GM12878 (cell line): Measurements from ENCODE around the gene EEF1G. TPM values are rescaled to one million over a fixed set of nuclear protein-coding genes. Genes with fewer than 3 reads are reported as not detected.

Experiments
- ATF7 ChIP-seq: fragments of 450-650 bp; IDR thresholded peaks from 2 replicates; pipeline ENCODE4 v1.6.1; 2016; ENCODE audit warnings: low read depth, mild to moderate bottlenecking
- BCL11A ChIP-seq: IDR thresholded peaks from 2 replicates; pipeline ENCODE4 v1.6.1; 2011; ENCODE audit warnings: low read depth, low read length
- EGR1 ChIP-seq, 2 experiments: IDR thresholded peaks; 1 replicate in 1 of 2; 2 replicates in 1 of 2; pipeline ENCODE4 v1.6.1; 2011 to 2012; ENCODE audit warnings: low read depth in 2 of 2, low read length in 2 of 2, borderline replicate concordance in 1 of 2, mild to moderate bottlenecking in 1 of 2, moderate library complexity in 1 of 2
- FOS ChIP-seq: IDR thresholded peaks from 3 replicates; pipeline ENCODE4 v1.6.1; 2011; ENCODE audit warnings: borderline replicate concordance; ENCODE audit not compliant: insufficient read length; ENCODE audit errors: extremely low read depth
- GABPA ChIP-seq: IDR thresholded peaks from 2 replicates; pipeline ENCODE4 v1.6.1; 2014; ENCODE audit warnings: antibody characterized with exemption, low read depth, mild to moderate bottlenecking, inconsistent platforms
- NFXL1 ChIP-seq: fragments of 450-650 bp; IDR thresholded peaks from 2 replicates; pipeline ENCODE4 v1.6.1; 2017; ENCODE audit warnings: antibody characterized with exemption, mild to moderate bottlenecking, borderline replicate concordance
- PML ChIP-seq: IDR thresholded peaks from 2 replicates; pipeline ENCODE4 v1.6.1; 2012; ENCODE audit warnings: low read length, inconsistent platforms
- POLR2AphosphoS5 ChIP-seq: IDR thresholded peaks from 2 replicates; pipeline ENCODE4 v1.6.1; 2011; ENCODE audit warnings: mild to moderate bottlenecking, low read length, inconsistent platforms
- POU2F2 ChIP-seq: IDR thresholded peaks from 3 replicates; pipeline ENCODE4 v1.6.1; 2011; ENCODE audit warnings: low read depth, mild to moderate bottlenecking, low read length, borderline replicate concordance
- RCOR1 ChIP-seq: conservative IDR thresholded peaks from 2 replicates; pipeline ENCODE4 v1.6.1; 2012; ENCODE audit warnings: low read depth, low read length, improper control_type of control experiment
- RELA ChIP-seq: fragments of 450-650 bp; IDR thresholded peaks from 2 replicates; pipeline ENCODE4 v1.8.0; 2014; ENCODE audit warnings: borderline replicate concordance; ENCODE audit not compliant: partially characterized antibody
- RFX5 ChIP-seq: IDR thresholded peaks from 2 replicates; pipeline ENCODE4 v1.6.1; 2011; ENCODE audit warnings: low read depth, low read length, improper control_type of control experiment
- SMAD5 ChIP-seq: IDR thresholded peaks from 2 replicates; pipeline ENCODE4 v1.6.1; 2016; ENCODE audit warnings: antibody characterized with exemption, low read depth
- SPI1 ChIP-seq: IDR thresholded peaks from 2 replicates; pipeline ENCODE4 v1.6.1; 2011; ENCODE audit warnings: low read depth, mild to moderate bottlenecking, low read length, moderate library complexity, borderline replicate concordance; ENCODE audit not compliant: insufficient read depth
- WRNIP1 ChIP-seq: IDR thresholded peaks from 2 replicates; pipeline ENCODE4 v1.6.1; 2011; ENCODE audit warnings: low read depth, low read length, improper control_type of control experiment, borderline replicate concordance
- ZZZ3 ChIP-seq: IDR thresholded peaks from 2 replicates; pipeline ENCODE4 v1.6.1; 2011; ENCODE audit warnings: low read depth; ENCODE audit not compliant: control insufficient read depth, insufficient read length
- polyA plus RNA-seq, 11 experiments: library from polyadenylated mRNA; depleted of rRNA in 4 of 11; unstranded in 6 of 11; stranded (reverse) in 5 of 11; fragments of >200 nt; fragmentation: Nextera tagmentation in 4 of 11; fragmentation: Illumina TruSeq in 1 of 11; extraction: Ambion mirVana in 4 of 11; extraction: Trizol in 1 of 11; gene quantifications; 1 replicate in 1 of 11; 2 replicates in 10 of 11; pipeline versions ENCODE4 v1.2.1 to v1.2.3, GENCODE V29; 2011 to 2016; ENCODE audit warnings: inconsistent platforms in 2 of 11, missing spikeins in 2 of 11, low read depth in 1 of 11
- total RNA-seq, 4 experiments: library from RNA; depleted of rRNA in 3 of 4; stranded (reverse); fragments of >200 nt in 3 of 4; fragmentation: Illumina TruSeq in 1 of 4; extraction: Trizol in 1 of 4; gene quantifications; 2 replicates each; pipeline versions ENCODE4 v1.2.1 to v1.2.3, GENCODE V29; 2013 to 2021
- TF ChIP-seq, protein P1 (sequence below): fragments of 450-650 bp; formaldehyde crosslinking; IDR thresholded peaks from 2 replicates; pipeline ENCODE4 v1.5.0; 2022; ENCODE audit warnings: mild to moderate bottlenecking, missing genetic modification characterization
- TF ChIP-seq, protein P2 (sequence below): IDR thresholded peaks from 2 replicates; pipeline ENCODE4 v1.6.1; 2011; ENCODE audit warnings: borderline replicate concordance, low read depth, mild to moderate bottlenecking, moderate library complexity, mixed read lengths, low read length; ENCODE audit not compliant: insufficient read depth; ENCODE audit errors: extremely low read length
- TF ChIP-seq, protein P3 (sequence below): IDR thresholded peaks from 2 replicates; pipeline ENCODE4 v1.6.1; 2012; ENCODE audit warnings: improper control_type of control experiment, low read depth, low read length; ENCODE audit not compliant: insufficient replicate concordance

EEF1G gene
- total and polyA plus RNA-seq, 10 of the 15 experiments (the other 5 are each of a cell fraction or from before 2014, with no cell fraction given) = 850 to 2,739 (median 2,277) TPM

DNA sequence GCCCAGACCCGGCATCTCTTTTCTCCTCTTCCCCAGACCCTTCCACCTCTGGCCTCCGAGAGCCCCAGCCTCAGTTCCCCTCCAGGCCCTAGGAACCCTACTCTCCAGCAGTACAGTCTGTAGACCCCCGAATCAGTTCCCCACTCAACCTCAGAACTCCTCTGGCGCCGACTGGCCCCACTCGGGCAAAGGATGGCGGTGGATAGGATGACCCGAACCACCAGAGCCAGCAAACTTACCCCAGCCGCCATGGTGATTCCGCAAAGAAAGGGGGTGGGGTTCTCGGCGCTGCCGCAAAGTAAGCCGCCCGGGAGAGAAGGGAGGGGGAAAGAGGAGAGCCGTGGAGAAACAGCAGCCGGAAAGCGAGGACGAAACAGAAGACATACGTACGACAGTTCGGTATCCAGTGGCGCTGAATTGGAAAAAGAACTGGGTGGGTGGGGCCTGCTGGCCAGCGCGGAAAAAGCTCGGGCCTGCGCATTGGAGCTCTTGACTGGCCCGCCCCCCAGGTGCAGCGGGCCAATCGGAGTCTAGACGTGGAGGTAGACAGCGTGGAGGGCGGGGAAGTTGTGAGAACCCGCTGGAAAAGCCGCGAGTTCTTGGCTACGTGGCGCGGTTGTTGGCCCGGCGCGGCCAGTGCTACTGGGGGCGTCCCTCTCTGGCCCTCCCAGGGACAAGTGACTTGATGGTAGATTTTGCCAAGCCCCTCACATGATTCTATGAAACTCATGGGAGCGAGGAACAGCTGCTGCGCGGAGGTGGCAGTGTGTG, at the start of gene EEF1G (continued):
- TF ChIP-seq RCOR1 (no peak; the same call in 1 of the 2 replicates), WRNIP1 (no peak), RELA (peak; percentile 80), POU2F2 (peak; percentile 68; the same call in 2 of the 3 replicates), SPI1 (no peak), NFXL1 (no peak), ZZZ3 (no peak), PML (peak; percentile 94), RFX5 (no peak), POLR2AphosphoS5 (peak; percentile 93), ATF7 (0 out of 2 replicates have a peak, but pooled peaks have one; percentile 4), GABPA (no peak), FOS (no peak), SMAD5 (0 out of 2 replicates have a peak, but pooled peaks have one; percentile 72), EGR1 (IDR thresholded peaks at IDR 0.05; ENCODE audit: borderline replicate concordance in 1 of 2, low read depth in 2 of 2, low read length in 2 of 2) (no peak), BCL11A (0 out of 2 replicates have a peak, but pooled peaks have one; percentile 9)
- TF ChIP-seq, protein P1, sequence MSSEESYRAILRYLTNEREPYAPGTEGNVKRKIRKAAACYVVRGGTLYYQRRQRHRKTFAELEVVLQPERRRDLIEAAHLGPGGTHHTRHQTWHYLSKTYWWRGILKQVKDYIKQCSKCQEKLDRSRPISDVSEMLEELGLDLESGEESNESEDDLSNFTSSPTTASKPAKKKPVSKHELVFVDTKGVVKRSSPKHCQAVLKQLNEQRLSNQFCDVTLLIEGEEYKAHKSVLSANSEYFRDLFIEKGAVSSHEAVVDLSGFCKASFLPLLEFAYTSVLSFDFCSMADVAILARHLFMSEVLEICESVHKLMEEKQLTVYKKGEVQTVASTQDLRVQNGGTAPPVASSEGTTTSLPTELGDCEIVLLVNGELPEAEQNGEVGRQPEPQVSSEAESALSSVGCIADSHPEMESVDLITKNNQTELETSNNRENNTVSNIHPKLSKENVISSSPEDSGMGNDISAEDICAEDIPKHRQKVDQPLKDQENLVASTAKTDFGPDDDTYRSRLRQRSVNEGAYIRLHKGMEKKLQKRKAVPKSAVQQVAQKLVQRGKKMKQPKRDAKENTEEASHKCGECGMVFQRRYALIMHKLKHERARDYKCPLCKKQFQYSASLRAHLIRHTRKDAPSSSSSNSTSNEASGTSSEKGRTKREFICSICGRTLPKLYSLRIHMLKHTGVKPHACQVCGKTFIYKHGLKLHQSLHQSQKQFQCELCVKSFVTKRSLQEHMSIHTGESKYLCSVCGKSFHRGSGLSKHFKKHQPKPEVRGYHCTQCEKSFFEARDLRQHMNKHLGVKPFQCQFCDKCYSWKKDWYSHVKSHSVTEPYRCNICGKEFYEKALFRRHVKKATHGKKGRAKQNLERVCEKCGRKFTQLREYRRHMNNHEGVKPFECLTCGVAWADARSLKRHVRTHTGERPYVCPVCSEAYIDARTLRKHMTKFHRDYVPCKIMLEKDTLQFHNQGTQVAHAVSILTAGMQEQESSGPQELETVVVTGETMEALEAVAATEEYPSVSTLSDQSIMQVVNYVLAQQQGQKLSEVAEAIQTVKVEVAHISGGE (CRISPR knock-in tag) = no peak
- TF ChIP-seq, protein P2, sequence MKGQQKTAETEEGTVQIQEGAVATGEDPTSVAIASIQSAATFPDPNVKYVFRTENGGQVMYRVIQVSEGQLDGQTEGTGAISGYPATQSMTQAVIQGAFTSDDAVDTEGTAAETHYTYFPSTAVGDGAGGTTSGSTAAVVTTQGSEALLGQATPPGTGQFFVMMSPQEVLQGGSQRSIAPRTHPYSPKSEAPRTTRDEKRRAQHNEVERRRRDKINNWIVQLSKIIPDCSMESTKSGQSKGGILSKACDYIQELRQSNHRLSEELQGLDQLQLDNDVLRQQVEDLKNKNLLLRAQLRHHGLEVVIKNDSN = no peak
- TF ChIP-seq, protein P3, sequence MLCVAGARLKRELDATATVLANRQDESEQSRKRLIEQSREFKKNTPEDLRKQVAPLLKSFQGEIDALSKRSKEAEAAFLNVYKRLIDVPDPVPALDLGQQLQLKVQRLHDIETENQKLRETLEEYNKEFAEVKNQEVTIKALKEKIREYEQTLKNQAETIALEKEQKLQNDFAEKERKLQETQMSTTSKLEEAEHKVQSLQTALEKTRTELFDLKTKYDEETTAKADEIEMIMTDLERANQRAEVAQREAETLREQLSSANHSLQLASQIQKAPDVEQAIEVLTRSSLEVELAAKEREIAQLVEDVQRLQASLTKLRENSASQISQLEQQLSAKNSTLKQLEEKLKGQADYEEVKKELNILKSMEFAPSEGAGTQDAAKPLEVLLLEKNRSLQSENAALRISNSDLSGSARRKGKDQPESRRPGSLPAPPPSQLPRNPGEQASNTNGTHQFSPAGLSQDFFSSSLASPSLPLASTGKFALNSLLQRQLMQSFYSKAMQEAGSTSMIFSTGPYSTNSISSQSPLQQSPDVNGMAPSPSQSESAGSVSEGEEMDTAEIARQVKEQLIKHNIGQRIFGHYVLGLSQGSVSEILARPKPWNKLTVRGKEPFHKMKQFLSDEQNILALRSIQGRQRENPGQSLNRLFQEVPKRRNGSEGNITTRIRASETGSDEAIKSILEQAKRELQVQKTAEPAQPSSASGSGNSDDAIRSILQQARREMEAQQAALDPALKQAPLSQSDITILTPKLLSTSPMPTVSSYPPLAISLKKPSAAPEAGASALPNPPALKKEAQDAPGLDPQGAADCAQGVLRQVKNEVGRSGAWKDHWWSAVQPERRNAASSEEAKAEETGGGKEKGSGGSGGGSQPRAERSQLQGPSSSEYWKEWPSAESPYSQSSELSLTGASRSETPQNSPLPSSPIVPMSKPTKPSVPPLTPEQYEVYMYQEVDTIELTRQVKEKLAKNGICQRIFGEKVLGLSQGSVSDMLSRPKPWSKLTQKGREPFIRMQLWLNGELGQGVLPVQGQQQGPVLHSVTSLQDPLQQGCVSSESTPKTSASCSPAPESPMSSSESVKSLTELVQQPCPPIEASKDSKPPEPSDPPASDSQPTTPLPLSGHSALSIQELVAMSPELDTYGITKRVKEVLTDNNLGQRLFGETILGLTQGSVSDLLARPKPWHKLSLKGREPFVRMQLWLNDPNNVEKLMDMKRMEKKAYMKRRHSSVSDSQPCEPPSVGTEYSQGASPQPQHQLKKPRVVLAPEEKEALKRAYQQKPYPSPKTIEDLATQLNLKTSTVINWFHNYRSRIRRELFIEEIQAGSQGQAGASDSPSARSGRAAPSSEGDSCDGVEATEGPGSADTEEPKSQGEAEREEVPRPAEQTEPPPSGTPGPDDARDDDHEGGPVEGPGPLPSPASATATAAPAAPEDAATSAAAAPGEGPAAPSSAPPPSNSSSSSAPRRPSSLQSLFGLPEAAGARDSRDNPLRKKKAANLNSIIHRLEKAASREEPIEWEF = no peak
